HG03135 (cell line): Measurements from ENCODE around the gene MMP2.

ENCODE experiments used
- ATAC-seq: cut with Tn5 transposase; IDR thresholded peaks from one replicate; pipeline ENCODE4 v1.9.1; 2021; ENCODE audit warnings: mild to moderate bottlenecking, moderate library complexity; ENCODE audit not compliant: unreplicated experiment

Gene MMP2

GRCh38 chr16:55478827-55479429, at the start of gene MMP2:
TSS of gene MMP2 (plus strand) at chr16:55479198. CDS start at chr16:55479480, 282 bp downstream.
- no peak for ATAC-seq

- no peak for ATAC-seq
Measured at GRCh38 chr16:55433030-55433429, 46.0 kb upstream of the MMP2 start.

- no peak for ATAC-seq
Measured at GRCh38 chr16:55433535-55433934, 45.5 kb upstream of the MMP2 start.

- ATAC-seq = no peak
Measured at GRCh38 chr16:55434000-55434399, 45.0 kb upstream of the MMP2 start.

- ATAC-seq = no peak
Measured at GRCh38 chr16:55435387-55435786, 43.6 kb upstream of the MMP2 start.

- ATAC-seq = no peak
Measured at GRCh38 chr16:55436587-55436986, 42.4 kb upstream of the MMP2 start.

GRCh38 chr16:55437625-55438024, 41.4 kb upstream of the MMP2 start:
- no peak for ATAC-seq

- ATAC-seq = no peak
Measured at GRCh38 chr16:55438281-55438680, 40.7 kb upstream of the MMP2 start.

GRCh38 chr16:55439101-55439690, 39.8 kb upstream of the MMP2 start:
- ATAC-seq = no peak

- ATAC-seq = no peak
Measured at GRCh38 chr16:55443434-55444346, 35.3 kb upstream of the MMP2 start.

- no peak for ATAC-seq
Measured at GRCh38 chr16:55444754-55445485, 34.1 kb upstream of the MMP2 start.

GRCh38 chr16:55447231-55447630, 31.8 kb upstream of the MMP2 start:
- ATAC-seq = no peak

- no peak for ATAC-seq
Measured at GRCh38 chr16:55452996-55453395, 26.0 kb upstream of the MMP2 start.

GRCh38 chr16:55453909-55454308, 25.1 kb upstream of the MMP2 start:
- ATAC-seq = no peak

- no peak for ATAC-seq
Measured at GRCh38 chr16:55454861-55455260, 24.1 kb upstream of the MMP2 start.

- no peak for ATAC-seq
Measured at GRCh38 chr16:55462241-55462640, 16.8 kb upstream of the MMP2 start.

GRCh38 chr16:55464375-55464774, 14.6 kb upstream of the MMP2 start:
- ATAC-seq = no peak

GRCh38 chr16:55465077-55465896, 13.7 kb upstream of the MMP2 start:
- ATAC-seq = peak; percentile 95

GRCh38 chr16:55466209-55466608, 12.8 kb upstream of the MMP2 start:
- ATAC-seq = no peak

GRCh38 chr16:55467898-55468297, 11.1 kb upstream of the MMP2 start:
- no peak for ATAC-seq
